Measurements from ENCODE around the gene SF3B5.

Gene SF3B5

GRCh38 chr6:144055121-144055931, 40.0 kb downstream of the SF3B5 start:
- Histone ChIP-seq H4K20me1 (ENCODE audit: insufficient read depth, low read length, poor library complexity, severe bottlenecking) (no peaks in the 10 kb centered on the region), H3K4me1 (ENCODE audit: insufficient read depth, low read length, poor library complexity, severe bottlenecking) (peaks cover 19% of the 10 kb centered on the region), H3K4me2 (ENCODE audit: low read depth, low read length, poor library complexity, severe bottlenecking) (peak overlapping the region; percentile 60), H3F3A (ENCODE audit: low read depth) (no peaks in the 10 kb centered on the region), H2AFZ (ENCODE audit: low read length) (peak overlapping the region; percentile 55), H3K9ac (ENCODE audit: low read depth, low read length, poor library complexity, severe bottlenecking) (peak overlapping the region; percentile 41), H3K4me3 (ENCODE audit: low read length, poor library complexity, severe bottlenecking) (peak overlapping the region; percentile 51), H3K9me2 (replicated peaks; ENCODE audit: low read depth, low read length) (no peaks in the 10 kb centered on the region), H3K79me2 (ENCODE audit: insufficient read depth, low read length) (no peaks in the 10 kb centered on the region), H3K27me3 (ENCODE audit: insufficient read depth, low read length, poor library complexity, severe bottlenecking) (no peaks in the 10 kb centered on the region), H3K36me3 (ENCODE audit: insufficient read depth, low read length) (no peaks in the 10 kb centered on the region), H3K9me3 (ENCODE audit: insufficient read depth, low read depth, low read length) (no peaks in the 10 kb centered on the region)
- no peak for TF ChIP-seq EZH2phosphoT487 (IDR thresholded peaks at IDR 0.05; ENCODE audit: borderline replicate concordance)
- TF ChIP-seq CTCF (conservative IDR thresholded peaks at IDR 0.05; ENCODE audit: low read length) = no peak

- TF ChIP-seq EZH2phosphoT487 (IDR thresholded peaks at IDR 0.05; ENCODE audit: borderline replicate concordance) (no peak), CTCF (conservative IDR thresholded peaks at IDR 0.05; ENCODE audit: low read length) (no peak)
- no peak overlapping the region for H3K9ac ChIP-seq (ENCODE audit: low read depth, low read length, poor library complexity, severe bottlenecking)
- no peaks in the 10 kb centered on the region for H3K79me2 ChIP-seq (ENCODE audit: insufficient read depth, low read length)
- no peaks in the 10 kb centered on the region for H4K20me1 ChIP-seq (ENCODE audit: insufficient read depth, low read length, poor library complexity, severe bottlenecking)
- peaks cover 19% of the 10 kb centered on the region for H3K4me1 ChIP-seq (ENCODE audit: insufficient read depth, low read length, poor library complexity, severe bottlenecking)
- no peaks in the 10 kb centered on the region for H3K27me3 ChIP-seq (ENCODE audit: insufficient read depth, low read length, poor library complexity, severe bottlenecking)
- H3K4me3 ChIP-seq (ENCODE audit: low read length, poor library complexity, severe bottlenecking) = no peak overlapping the region
- no peaks in the 10 kb centered on the region for H3K36me3 ChIP-seq (ENCODE audit: insufficient read depth, low read length)
- no peaks in the 10 kb centered on the region for H3K9me3 ChIP-seq (ENCODE audit: insufficient read depth, low read depth, low read length)
- H2AFZ ChIP-seq (ENCODE audit: low read length) = no peak overlapping the region
- H3F3A ChIP-seq (ENCODE audit: low read depth) = no peaks in the 10 kb centered on the region
- no peaks in the 10 kb centered on the region for H3K9me2 ChIP-seq (replicated peaks; ENCODE audit: low read depth, low read length)
- H3K4me2 ChIP-seq (ENCODE audit: low read depth, low read length, poor library complexity, severe bottlenecking) = peak overlapping the region; percentile 18
Observed at GRCh38 chr6:144053601-144054000, 41.8 kb downstream of the SF3B5 start.

GRCh38 chr6:144052488-144052887, 42.9 kb downstream of the SF3B5 start:
- no peaks in the 10 kb centered on the region for H3K9me2 ChIP-seq (replicated peaks; ENCODE audit: low read depth, low read length)
- no peak overlapping the region for H3K4me3 ChIP-seq (ENCODE audit: low read length, poor library complexity, severe bottlenecking)
- H3K36me3 ChIP-seq (ENCODE audit: insufficient read depth, low read length) = no peaks in the 10 kb centered on the region
- no peaks in the 10 kb centered on the region for H3K9me3 ChIP-seq (ENCODE audit: insufficient read depth, low read depth, low read length)
- H3K4me2 ChIP-seq (ENCODE audit: low read depth, low read length, poor library complexity, severe bottlenecking) = no peak overlapping the region
- H3K9ac ChIP-seq (ENCODE audit: low read depth, low read length, poor library complexity, severe bottlenecking) = no peak overlapping the region
- no peaks in the 10 kb centered on the region for H3K79me2 ChIP-seq (ENCODE audit: insufficient read depth, low read length)
- no peaks in the 10 kb centered on the region for H3K27me3 ChIP-seq (ENCODE audit: insufficient read depth, low read length, poor library complexity, severe bottlenecking)
- TF ChIP-seq CTCF (conservative IDR thresholded peaks at IDR 0.05; ENCODE audit: low read length) (no peak), EZH2phosphoT487 (IDR thresholded peaks at IDR 0.05; ENCODE audit: borderline replicate concordance) (no peak)
- no peak overlapping the region for H2AFZ ChIP-seq (ENCODE audit: low read length)
- H3K4me1 ChIP-seq (ENCODE audit: insufficient read depth, low read length, poor library complexity, severe bottlenecking) = peaks cover 19% of the 10 kb centered on the region
- no peaks in the 10 kb centered on the region for H3F3A ChIP-seq (ENCODE audit: low read depth)
- H4K20me1 ChIP-seq (ENCODE audit: insufficient read depth, low read length, poor library complexity, severe bottlenecking) = no peaks in the 10 kb centered on the region
